ENCODE measurements around the gene HEG1.

HEG1 gene, protein sequence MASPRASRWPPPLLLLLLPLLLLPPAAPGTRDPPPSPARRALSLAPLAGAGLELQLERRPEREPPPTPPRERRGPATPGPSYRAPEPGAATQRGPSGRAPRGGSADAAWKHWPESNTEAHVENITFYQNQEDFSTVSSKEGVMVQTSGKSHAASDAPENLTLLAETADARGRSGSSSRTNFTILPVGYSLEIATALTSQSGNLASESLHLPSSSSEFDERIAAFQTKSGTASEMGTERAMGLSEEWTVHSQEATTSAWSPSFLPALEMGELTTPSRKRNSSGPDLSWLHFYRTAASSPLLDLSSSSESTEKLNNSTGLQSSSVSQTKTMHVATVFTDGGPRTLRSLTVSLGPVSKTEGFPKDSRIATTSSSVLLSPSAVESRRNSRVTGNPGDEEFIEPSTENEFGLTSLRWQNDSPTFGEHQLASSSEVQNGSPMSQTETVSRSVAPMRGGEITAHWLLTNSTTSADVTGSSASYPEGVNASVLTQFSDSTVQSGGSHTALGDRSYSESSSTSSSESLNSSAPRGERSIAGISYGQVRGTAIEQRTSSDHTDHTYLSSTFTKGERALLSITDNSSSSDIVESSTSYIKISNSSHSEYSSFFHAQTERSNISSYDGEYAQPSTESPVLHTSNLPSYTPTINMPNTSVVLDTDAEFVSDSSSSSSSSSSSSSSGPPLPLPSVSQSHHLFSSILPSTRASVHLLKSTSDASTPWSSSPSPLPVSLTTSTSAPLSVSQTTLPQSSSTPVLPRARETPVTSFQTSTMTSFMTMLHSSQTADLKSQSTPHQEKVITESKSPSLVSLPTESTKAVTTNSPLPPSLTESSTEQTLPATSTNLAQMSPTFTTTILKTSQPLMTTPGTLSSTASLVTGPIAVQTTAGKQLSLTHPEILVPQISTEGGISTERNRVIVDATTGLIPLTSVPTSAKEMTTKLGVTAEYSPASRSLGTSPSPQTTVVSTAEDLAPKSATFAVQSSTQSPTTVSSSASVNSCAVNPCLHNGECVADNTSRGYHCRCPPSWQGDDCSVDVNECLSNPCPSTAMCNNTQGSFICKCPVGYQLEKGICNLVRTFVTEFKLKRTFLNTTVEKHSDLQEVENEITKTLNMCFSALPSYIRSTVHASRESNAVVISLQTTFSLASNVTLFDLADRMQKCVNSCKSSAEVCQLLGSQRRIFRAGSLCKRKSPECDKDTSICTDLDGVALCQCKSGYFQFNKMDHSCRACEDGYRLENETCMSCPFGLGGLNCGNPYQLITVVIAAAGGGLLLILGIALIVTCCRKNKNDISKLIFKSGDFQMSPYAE (N-terminal part only)

DNA sequence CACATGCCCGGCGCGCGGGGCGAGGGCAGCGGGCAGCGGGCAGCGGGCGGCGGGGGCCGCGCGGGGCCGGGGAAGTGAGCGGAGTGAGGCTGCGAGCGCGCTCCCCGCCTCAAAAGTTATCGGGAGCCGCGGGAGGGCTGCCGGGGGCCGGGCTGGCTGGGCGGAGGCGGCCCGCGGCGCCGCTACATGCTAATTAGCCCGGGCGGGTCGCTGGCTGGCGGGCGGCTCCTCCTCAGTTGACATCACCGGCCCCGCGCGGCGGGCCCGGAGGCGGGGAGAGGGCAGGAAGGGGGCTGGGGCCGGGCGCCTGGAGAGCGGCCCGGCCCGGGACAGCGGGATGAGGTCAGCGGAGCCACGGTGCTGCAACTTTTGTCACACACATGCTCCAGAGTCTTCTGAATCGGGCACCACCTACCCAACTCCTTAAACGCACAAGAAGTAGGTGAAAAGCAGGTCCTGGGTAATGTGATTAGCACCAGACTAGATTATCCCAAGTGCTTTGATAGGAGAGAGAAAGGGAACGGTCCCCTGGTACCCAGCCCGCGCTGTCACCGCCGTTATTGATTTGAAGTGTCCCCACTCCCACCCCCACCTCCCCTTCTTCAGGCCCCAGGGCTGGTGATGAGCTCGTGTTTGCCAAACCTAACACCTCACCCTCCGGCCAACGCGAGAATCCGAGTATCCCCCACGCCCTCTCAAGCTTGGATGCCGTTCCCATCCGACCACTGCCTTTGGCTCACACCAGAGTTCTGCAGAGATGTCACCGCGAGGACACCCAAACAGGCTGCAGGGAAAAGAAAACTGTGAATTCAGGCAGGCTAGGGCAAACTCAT, at the start of gene HEG1:
Gene HEG1 (minus strand): TSS at position 85 of the 833 bp plus-strand sequence. CDS start 107 bp downstream, outside the sequence.
- peak; percentile 66 for DNase-seq (ENCODE audit: low read depth)
- peak within 1 kb of the TSS; percentile 47 for H3K4me3 ChIP-seq (ENCODE audit: low read depth, low read length)
- TF ChIP-seq POLR2A (IDR thresholded peaks at IDR 0.05; ENCODE audit: extremely low read depth, insufficient read length): no peak
- TF ChIP-seq, protein P1, sequence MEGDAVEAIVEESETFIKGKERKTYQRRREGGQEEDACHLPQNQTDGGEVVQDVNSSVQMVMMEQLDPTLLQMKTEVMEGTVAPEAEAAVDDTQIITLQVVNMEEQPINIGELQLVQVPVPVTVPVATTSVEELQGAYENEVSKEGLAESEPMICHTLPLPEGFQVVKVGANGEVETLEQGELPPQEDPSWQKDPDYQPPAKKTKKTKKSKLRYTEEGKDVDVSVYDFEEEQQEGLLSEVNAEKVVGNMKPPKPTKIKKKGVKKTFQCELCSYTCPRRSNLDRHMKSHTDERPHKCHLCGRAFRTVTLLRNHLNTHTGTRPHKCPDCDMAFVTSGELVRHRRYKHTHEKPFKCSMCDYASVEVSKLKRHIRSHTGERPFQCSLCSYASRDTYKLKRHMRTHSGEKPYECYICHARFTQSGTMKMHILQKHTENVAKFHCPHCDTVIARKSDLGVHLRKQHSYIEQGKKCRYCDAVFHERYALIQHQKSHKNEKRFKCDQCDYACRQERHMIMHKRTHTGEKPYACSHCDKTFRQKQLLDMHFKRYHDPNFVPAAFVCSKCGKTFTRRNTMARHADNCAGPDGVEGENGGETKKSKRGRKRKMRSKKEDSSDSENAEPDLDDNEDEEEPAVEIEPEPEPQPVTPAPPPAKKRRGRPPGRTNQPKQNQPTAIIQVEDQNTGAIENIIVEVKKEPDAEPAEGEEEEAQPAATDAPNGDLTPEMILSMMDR (IDR thresholded peaks at IDR 0.05; ENCODE audit: low read depth, low read length): no peak
- TF ChIP-seq MYC (IDR thresholded peaks at IDR 0.05; ENCODE audit: low read depth, low read length): no peak
- TF ChIP-seq MAX (IDR thresholded peaks at IDR 0.05; ENCODE audit: low read depth, low read length): no peak

GRCh38 chr3:125105116-125105515, 49.3 kb upstream of the HEG1 start:
- DNase-seq (ENCODE audit: low read depth): no peak
- TF ChIP-seq MAX (IDR thresholded peaks at IDR 0.05; ENCODE audit: low read depth, low read length) (no peak), MYC (IDR thresholded peaks at IDR 0.05; ENCODE audit: low read depth, low read length) (no peak), POLR2A (IDR thresholded peaks at IDR 0.05; ENCODE audit: extremely low read depth, insufficient read length) (no peak)
- TF ChIP-seq, protein P1 (IDR thresholded peaks at IDR 0.05; ENCODE audit: low read depth, low read length): no peak

DNA sequence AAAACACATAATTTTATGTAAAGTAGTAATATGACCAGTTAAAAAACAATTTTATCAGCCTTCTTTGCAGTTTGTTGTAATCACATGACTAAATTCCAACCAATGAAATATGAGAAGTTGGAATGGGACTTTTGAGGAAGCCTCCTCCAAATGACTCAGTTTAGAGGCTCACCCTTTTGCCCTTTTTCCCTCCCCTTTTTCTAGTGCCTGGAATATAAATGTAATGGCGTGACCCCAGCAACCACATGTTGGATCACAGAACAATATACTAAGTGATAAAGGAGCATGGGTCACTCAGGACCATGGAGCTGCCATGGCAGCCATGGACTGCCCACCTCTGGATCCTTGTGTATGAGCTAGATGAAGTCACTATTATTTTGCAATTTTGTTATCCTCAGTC, 48.8 kb upstream of the HEG1 start:
- no peak for DNase-seq (ENCODE audit: low read depth)
- TF ChIP-seq MYC (IDR thresholded peaks at IDR 0.05; ENCODE audit: low read depth, low read length) (no peak), POLR2A (IDR thresholded peaks at IDR 0.05; ENCODE audit: extremely low read depth, insufficient read length) (no peak), MAX (IDR thresholded peaks at IDR 0.05; ENCODE audit: low read depth, low read length) (no peak)
- H3K4me3 ChIP-seq (ENCODE audit: low read depth, low read length): no peak overlapping the region

More at GRCh38 chr3:125105116-125105515, 49.3 kb upstream of the HEG1 start:
- H3K4me3 ChIP-seq (ENCODE audit: low read depth, low read length): no peak overlapping the region

DNA sequence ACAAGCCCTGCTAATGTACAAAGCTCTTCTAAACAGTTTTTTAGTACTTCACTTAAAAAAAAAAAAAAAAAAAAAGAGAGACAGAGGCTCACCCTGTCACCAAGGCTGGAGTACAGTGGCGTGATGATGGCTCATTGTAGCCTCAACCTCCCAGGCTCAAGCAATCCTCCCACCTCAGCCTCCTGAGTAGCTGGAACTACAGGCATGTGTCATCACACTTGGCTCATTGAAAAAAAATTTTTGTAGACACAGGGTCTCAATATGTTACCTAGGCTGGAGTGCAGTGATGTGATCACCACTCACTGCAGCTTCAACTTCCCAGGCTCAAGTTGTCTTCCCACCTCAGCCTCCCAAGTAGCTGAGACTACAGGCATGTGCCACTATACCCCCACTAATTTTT, 47.6 kb upstream of the HEG1 start:
- TF ChIP-seq POLR2A (IDR thresholded peaks at IDR 0.05; ENCODE audit: extremely low read depth, insufficient read length) (no peak), MAX (IDR thresholded peaks at IDR 0.05; ENCODE audit: low read depth, low read length) (no peak), MYC (IDR thresholded peaks at IDR 0.05; ENCODE audit: low read depth, low read length) (no peak)
- TF ChIP-seq, protein P1 (IDR thresholded peaks at IDR 0.05; ENCODE audit: low read depth, low read length): no peak
- DNase-seq (ENCODE audit: low read depth): no peak
- no peak overlapping the region for H3K4me3 ChIP-seq (ENCODE audit: low read depth, low read length)

DNA sequence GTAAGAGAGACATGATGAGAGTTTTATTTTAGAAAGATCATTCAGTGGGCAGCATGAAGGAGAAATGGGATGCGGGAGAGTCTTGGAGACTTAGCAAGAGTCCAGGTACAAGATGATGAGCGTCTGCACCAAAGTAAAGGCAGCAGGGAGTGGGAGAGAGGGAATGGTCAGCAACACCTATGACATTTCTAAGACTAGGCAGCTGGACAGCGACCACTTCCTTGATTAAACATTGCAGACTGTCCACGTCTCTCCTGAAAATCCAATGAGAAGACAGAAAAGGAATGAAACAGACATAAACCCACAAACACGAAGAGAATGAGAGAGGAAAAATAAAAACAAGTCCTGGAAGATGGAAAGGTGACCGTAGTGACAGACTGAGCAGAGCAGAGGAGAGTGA, 46.7 kb upstream of the HEG1 start:
- no peak overlapping the region for H3K4me3 ChIP-seq (ENCODE audit: low read depth, low read length)
- no peak for DNase-seq (ENCODE audit: low read depth)
- TF ChIP-seq POLR2A (IDR thresholded peaks at IDR 0.05; ENCODE audit: extremely low read depth, insufficient read length) (no peak), MAX (IDR thresholded peaks at IDR 0.05; ENCODE audit: low read depth, low read length) (no peak), MYC (IDR thresholded peaks at IDR 0.05; ENCODE audit: low read depth, low read length) (no peak)
- TF ChIP-seq, protein P1 (IDR thresholded peaks at IDR 0.05; ENCODE audit: low read depth, low read length): no peak

Measured in NB4 (cell line).